NCI-H1417 (cell line): ENCODE results near the gene PPP3CA.
A peak's percentile ranks its signal among the peaks of the same experiment; 100 is the strongest.
"Not testable (repeated sequence)": the region's sequence is repeated elsewhere in the genome, so short reads cannot be mapped to it uniquely, and the experiment has no call there.

Experiments
- DNase-seq, 3 experiments: peaks; one replicate each; lab custom pipeline; 2025; lab: John Stamatoyannopoulos, UW

PPP3CA gene

DNA sequence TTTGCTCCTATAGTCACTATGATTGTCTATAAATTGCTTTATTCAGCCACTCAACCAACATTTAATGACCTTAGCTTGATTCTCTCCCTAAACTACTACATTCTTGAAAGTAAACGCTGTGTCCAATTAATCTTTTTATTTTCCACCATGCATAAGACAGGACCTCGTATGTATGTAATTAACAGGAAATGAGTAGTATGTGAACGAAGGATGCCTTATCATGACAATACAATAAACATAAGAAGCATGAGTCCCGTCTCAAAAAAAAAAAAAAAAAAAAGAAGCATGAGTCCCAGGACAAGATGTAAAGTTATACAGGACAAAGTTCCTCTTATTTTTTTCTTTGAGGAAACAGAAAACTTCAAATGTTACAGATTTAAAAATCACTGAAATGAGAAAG, 92.5 kb downstream of the PPP3CA start:
- DNase-seq: peak in 1 of 3 experiments; percentile 28

DNA sequence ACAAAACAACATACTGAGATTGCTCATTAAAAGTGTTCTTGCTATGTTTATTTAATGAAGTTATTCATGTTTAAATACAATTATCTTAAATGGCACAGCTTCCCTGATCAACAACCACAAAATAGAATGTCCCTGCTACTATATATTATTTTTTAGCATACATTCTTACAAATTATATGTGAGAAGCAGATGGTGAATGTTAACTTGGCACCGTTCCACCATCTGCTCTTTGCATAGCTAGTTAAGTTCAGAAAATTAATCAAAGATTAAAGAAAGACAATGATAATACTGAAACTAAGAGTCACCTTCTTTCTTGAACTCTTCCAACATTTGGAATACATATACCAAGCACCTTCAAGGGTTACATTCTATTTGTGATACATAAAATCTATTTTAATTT, 94.2 kb downstream of the PPP3CA start:
- peak in 1 of 3 experiments; percentile 50 for DNase-seq

DNA sequence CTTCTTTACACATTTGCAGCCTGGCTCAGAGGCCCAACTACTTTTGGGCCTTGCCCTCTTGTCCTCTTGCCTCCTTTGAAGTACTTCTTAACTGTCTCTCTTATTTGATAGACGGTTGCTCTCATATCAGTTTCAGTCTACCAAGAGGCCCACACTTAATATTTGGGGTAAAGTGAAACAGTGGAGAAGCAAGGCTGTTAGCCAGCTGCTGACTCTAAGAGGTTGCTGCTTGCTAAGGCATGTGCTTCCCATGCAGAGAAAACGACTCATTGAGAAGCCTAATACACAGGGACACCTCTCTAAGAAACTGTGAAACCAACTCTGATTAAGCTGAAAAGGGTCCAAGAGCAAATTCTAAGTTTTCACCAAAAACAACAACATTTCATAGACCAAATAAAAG, 94.6 kb downstream of the PPP3CA start:
- peak in 1 of 3 experiments; percentile 50 for DNase-seq

DNA sequence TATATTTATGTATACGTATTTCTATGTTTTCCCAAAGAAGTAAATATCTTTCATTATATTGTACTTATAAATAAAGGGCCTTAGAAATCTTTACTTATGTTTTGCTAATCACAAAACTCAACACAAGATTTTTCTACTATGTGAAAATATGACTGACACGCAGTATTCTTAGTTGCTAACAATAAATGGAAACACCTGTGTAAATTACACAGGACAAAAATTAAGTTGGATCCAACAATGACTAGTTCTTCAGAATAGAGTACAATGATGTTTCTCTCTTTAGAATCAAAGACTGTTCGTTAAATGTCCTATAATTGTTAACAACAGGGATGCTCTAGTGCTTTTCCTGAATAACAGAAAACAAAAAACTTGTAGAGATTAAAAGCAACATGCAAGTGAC, 96.1 kb downstream of the PPP3CA start:
- DNase-seq: no peak

DNA sequence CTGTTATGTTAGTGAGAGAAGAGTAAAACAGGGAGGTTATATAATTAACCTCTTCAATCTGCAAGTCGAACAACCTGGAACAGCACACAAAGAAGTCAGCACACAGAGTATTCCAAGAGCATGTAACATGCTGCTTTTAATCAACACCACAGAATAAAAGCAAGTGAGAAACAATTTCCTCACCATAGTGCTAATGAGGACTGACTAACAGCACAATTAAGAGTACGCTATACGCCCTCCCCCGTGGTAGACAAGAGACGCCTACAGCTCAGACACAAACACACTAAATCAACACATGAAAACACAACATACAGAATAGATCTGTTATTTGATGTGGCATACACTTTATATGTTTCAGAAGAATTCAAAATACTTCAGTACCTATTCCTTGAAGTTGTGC, 103.0 kb downstream of the PPP3CA start:
- DNase-seq: no peak

DNA sequence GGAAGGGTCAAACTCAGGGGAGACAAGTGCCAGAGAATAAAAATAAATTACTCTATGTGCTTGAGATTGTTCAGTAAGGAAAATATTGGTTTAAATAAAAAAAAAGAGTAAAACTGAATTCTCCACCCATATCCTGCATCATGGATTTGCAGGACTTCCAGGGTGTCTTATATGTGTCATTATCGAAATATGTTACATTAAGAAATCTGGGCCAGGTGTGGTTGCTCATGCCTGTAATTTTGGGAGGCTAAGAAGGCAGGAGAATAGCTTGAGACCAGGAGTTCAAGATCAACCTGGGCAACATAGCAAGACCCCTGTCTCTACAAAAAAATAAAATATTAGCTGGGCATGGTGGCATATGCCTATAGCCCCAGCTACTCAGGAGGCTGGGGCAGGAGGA, 104.9 kb downstream of the PPP3CA start:
- no peak for DNase-seq

DNA sequence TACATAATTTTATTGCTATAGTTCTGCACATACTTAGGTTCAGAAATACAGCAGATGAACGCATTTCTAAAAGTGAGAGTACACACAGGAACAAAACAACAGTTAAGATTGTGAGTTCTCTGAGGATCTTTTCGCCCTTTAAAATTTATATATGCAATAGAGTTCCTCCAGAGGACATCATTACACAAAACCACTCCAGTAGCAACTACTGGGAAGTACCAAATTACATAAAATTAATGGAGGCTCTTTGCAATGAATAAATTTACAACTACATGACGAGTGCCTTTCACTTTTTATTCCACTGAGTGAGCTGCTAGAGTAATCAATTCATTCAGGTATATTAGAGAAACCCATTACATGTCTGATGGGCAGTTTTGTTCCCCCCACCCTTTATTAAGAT, 107.2 kb downstream of the PPP3CA start:
- DNase-seq: no peak

DNA sequence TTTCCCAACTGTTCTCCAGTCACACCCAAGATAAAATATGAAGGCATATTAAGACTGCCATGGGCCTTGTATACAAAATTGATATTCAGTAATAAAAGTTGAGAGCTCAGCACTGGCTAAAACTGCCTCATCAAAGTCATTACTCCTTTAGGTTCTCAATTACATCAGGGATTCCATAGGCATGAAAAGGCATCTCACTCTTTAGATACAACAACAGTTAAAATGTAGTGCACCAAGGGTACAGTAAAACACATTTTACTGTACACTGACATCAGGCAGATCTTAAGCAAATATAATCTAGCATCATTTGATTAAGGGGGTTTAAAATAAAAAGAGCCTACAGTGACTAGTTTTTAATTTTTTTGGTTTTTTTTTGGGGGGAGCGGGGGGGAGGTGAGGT, 107.7 kb downstream of the PPP3CA start:
- DNase-seq: no peak

DNA sequence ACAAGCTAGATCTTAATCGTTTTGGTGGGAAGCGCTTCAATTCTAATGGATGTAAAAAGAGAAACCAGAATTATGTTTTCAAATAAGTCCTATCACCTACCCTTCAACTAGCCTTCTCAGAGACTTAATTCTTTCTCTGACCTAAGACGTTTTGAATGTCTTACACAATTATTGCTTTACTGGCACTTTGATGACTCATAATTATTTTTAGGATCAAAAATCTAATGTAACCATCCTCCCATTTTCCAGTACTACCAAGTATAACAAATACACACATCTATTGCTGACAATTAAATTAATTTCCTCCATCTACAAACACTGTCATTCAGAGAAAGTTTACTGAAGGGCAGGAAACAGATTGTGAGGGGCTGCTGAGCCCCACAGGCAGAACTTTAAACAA, 108.6 kb downstream of the PPP3CA start:
- DNase-seq: no peak

DNA sequence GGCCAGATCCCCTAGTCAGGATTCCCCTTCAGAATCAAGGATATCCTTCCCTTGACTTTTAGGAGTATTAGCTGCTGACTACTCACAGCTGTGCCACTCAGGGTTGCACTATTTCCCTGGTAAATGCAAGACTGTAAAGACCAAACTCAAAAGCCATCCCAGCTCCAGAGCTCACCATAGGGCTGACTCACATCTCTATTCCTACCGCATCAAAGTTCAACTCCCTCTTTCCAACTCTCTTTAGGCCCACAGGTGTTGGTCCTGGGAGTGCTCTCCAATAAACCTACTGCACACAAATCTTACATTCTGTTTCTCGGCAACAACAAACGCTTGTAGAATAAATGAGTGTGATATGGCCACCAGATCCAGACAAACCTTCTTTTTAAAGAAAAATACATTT, 109.6 kb downstream of the PPP3CA start:
- no peak for DNase-seq

DNA sequence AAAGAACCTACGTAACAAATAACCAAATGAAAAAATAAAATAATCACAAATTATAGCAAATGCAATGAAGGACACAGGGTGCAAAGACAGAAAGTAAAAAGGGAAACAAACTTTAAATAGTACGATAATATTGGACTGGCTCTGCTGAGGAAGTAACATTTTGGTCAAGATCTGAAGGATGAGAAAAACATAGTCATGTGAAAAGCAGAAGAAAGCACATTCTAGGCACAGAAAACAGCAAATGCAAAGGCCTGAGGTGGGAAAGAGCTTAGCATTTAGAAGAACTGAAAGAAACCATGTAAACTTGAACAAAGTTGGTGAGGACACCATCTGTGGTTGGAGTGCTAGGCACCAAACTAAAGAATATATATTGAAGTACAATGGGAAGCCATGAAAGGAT, 111.2 kb downstream of the PPP3CA start:
- no peak for DNase-seq

DNA sequence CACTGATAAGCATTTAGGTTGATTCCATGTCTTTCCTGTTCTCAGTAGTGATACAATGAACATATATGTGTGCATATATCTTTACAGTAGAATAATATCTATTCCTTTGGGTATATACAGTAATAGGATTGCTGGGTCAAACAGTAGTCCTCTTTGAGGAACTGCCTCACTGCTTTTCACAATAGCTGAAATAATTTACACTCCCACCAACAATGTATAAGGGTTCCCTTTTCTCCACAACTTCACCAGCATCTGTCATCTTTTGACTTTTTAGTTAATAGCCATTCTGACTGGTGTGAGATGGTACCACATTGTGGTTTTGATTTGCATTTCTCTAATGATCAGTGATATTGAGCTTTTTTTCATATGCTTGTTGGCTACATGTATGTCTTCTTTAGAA, 113.2 kb downstream of the PPP3CA start:
- not testable (repeated sequence) for DNase-seq

DNA sequence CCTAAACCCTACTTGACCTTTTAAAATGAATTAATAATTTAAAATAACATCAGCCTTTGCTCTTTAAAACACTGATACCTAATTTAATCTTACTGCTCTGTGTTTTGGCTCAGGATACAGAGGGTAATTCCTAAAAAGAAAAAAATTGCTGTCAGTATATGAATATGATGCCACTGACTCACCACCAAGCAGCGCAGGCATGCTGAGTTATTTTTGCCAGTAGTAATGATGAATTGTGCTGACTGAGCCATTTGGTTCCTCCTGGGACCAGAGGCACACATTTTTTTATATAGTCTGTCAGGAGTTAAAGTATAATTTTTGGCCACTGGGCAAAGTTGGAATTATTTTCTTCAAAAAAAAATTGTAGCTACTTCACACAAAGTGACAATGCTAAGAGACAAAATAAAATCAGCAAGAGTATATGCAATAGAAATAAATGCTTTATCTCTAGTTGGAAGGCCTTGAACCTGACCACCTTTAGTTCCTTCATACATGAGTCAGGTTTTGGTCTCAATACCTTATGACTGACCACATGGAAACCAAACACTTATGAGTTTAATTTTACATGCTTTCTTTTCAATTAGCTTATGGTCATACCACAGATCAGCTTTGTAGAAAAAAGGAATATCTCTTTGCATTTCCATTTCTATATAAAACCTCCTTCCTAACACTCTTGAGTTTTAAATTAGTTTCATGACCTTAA, 115.1 kb downstream of the PPP3CA start:
- DNase-seq: no peak

DNA sequence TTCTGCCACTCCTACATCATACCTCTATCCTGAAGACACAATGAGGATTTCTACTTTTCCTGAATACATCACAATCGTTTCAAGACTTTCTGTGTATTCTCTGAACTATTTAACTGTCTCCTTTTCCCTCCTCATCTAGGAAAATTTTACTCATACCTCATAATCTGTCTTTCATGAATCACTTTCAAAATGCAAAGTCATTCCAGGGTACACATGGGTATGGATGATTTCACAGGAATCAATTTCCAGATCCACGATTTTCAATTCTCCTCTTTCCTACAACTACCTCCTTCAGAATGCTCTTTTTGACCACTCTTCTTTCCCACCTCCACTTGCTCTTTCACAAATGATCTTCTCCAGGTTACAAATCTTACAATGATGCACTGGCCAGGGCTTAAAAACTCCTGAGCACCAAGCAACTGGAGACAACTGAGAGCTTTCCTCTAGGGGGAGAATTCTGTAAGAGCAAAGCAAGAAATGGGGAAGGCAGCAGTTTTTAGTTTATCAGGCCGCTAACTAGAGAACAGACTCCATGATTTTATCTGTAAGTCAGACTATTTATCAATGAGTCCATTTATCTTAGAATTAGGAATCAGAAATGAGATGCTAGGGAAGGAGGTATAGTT, 116.4 kb downstream of the PPP3CA start:
- DNase-seq: no peak

DNA sequence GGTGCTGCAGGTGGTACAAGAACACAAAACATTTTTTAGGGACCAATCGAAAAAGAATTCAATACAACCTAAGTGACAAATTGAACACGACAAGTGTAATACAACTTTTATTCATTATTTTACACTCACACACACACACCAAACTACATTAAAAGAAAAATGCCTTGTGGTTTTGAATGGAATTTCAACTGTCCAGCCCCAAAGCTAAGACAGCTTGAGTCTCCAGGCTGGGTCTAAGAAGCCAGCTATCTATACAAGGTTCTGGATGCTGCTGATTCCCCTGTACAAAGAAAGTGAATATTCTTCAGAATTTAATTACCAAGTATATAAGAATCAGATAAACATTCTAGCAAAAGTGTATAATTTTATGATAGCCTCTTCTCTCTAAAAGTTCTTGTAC, 118.2 kb downstream of the PPP3CA start:
- DNase-seq: no peak

DNA sequence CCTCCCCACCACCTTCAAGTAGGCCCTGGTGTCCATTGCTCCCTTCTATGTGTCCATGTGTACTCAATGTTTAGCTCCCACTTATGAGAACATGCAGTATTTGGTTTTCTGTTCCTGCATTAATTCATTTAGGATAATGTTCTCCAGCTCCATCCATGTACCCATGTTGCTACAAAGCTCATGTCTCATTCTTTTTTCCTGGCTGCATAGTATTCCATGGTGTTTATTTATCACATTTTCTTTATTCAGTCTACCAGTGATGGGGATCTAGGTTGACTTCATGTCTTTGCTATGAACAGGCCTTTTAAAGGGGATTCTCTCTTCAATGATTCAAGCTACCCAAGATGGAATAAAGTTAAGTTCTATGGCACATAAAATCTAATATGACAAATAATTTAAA, 119.6 kb downstream of the PPP3CA start:
- DNase-seq: no peak

DNA sequence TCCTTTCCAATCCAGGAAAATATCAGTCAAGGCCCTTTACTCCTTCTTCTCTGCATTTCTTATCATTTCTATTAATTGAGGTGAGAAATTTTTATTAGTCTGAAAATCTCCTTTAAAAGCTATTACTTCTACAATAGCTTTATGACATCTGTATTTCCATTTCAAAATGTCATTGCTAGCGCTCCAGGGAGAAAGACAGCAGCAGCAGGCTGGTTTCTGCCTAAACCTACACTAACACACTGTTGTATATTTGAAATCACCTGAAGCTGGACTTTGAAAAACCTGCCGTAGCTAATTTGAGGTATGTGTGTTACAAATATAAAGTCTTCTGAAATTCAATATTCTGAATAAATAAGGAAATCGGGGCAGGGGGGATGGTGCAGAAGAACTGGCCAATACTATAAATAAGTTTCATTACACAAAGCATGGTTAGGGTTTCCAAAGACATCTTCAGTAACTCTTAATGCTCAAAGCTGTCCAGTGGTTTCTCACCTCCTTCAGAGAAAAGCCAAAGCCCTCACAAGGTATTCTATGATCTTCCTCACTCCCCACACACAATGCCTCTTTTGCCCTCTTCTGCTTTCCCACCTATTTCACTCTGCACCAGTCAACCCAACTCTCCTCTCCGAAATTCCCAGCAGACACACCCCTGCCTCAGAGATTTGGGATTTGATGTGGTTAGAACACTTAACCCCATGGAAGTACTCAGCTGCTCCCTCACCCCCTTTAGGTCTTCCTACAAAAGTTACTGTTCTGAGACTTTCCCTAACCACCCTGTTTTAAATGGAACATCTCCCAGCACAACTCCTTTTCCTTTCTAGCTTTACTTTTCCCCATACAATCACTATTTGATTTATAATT, 122.7 kb downstream of the PPP3CA start:
- DNase-seq: no peak

DNA sequence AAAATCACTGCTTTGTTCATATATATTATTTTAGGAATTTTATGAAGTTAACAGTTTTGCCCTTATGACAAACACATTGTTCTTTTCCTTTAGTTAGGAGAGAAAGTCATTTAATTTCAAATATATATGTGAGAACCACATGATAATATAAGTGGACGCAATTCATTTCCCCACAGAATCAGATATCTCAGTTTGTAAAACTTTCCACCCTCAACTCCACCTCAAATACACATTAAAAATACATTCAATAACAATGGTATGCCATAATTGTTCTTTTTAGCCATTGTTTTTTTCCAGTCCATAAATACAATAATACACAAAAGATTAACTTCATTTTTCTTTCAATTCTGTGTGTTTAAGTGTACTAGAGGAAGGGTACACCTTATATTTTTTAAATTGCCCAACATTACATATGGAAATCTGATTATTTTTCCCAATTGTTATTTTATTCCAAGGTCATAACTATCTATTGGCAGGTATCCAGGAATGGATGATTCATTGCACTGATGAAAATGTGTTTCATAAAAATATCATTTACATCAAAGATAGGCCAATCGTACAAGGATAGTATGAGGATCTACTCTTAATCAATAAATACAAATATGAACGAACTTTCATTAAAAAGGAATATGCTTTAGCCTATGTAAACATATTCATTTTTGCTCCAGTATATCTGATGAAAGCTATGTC, 125.0 kb downstream of the PPP3CA start:
- DNase-seq: no peak

DNA sequence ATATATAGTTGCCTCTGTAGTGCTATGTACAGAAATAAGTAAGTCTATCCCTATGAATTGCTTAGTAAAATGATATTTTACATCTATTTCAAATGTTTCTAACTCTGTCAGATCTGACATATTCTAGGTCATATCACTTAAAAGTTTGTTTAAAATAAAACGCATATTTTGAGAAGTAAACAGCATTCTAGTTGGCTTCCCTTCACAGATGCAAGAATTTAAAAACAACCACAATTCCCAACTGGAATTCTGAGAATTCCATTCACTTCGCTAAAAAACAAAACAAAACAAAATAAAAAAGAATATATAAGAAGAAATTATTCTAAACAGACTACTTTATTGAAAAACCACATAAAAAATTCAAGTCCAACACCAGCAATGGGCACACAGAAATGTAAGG, 126.0 kb downstream of the PPP3CA start:
- DNase-seq: no peak

DNA sequence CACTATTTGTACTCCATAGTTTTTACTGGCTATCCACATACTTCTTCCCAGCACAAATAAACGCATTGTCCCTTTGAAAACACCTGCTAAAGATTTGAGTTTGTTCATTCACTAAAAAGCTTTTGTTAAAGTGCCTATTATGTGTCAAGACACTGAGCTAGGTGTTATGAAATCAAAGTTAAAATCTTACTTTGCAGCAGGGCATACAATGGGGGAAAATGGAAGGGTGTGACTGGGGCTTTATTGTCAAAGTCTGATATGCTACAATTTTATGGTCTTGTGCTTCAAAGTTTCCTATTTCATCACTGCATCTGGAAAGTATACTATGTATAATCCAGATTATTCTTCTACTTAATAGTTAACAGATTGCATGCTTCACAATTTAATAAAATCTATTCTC, 128.4 kb downstream of the PPP3CA start:
- peak in 1 of 3 experiments; percentile 13 for DNase-seq

DNA sequence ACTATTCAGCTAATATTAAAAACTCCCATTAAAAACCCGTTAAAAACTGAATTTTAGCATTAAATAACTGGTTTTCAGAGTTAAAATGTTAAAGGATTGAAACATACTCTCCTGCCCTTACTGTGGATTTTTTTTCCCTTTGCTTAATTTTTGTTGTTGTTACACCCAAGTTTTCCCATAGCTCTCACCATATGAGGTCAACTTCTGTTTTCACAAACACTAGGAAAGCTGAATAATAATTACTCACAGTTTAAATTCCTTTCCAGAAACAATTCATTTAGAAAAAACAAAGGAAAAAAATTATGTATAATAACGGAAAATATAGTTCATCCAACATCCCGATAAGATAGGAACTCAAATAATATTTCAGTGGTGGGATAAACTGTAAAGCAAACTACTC, 129.0 kb downstream of the PPP3CA start:
- no peak for DNase-seq

DNA sequence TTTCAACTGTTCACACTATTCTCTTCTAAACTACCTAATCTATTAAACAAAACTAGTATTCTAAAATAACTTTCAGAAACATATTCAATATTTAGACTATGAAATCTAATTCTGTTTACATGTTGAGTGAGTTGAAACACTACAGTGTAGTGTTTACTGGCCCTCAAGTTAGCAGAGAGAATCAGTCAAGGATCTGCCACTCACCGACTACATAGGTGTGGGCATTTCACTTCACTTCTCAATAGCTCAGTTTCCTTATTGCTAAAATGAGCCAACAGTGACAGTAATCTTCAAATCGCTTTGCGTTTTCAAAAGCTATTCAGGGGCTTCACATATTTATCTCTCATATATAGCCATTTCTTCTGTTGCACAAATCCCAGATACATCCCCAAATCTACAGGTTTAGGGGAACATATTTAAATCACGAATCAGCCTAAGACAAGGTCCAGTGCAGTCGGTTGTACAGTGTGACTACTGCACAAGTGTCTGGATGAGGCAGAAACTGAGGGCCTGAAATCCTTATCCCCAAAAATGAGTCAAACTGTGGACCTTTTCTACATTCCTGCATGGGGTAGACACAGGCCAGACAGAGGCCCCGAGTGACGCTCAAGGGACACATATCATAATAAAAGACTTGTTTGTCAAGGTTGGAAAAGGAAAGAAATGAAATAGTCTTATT, 129.8 kb downstream of the PPP3CA start:
- DNase-seq: no peak
